Endodermal cell (in vitro differentiated cells): ENCODE results near the gene LIN9. TPM values are rescaled to one million over a fixed set of nuclear protein-coding genes. Genes with fewer than 3 reads are reported as not detected.

Source experiments
- DNase-seq: peaks from one replicate; pipeline ENCODE4 v3.0.0-alpha.2; 2017
- H3K27ac ChIP-seq: 2 replicates; pipeline ENCODE4 v1.5.1; 2013; ENCODE audit warnings: mild to moderate bottlenecking, low read depth, low read length, moderate library complexity
- H3K27me3 ChIP-seq: 2 replicates; pipeline ENCODE4 v1.6.1; 2013; ENCODE audit warnings: mild to moderate bottlenecking, low read length, moderate library complexity; ENCODE audit not compliant: insufficient read depth, control insufficient read depth, poor library complexity, severe bottlenecking
- H3K36me3 ChIP-seq: 2 replicates; pipeline ENCODE4 v1.7.0; 2013; ENCODE audit warnings: mild to moderate bottlenecking, low read length, moderate library complexity; ENCODE audit not compliant: control insufficient read depth, insufficient read depth
- H3K4me1 ChIP-seq: one replicate; pipeline ENCODE4 v1.7.0; 2013; ENCODE audit warnings: low read length; ENCODE audit not compliant: control insufficient read depth, insufficient read depth
- H3K4me3 ChIP-seq: 2 replicates; pipeline ENCODE4 v1.5.1; 2013; ENCODE audit warnings: mild to moderate bottlenecking, low read length, moderate library complexity
- H3K9ac ChIP-seq: 2 replicates; pipeline ENCODE4 v1.6.1; 2013; ENCODE audit warnings: mild to moderate bottlenecking, low read length, moderate library complexity; ENCODE audit not compliant: poor library complexity, severe bottlenecking; ENCODE audit errors: extremely low read depth
- H3K9me3 ChIP-seq: 2 replicates; pipeline ENCODE4 v1.6.1; 2013; ENCODE audit warnings: mild to moderate bottlenecking, low read length, moderate library complexity; ENCODE audit not compliant: control insufficient read depth
- H3K27ac Mint-ChIP-seq: 2 replicates; pipeline ENCODE4 v1.8.0; 2020; ENCODE audit warnings: mixed read lengths
- H3K27me3 Mint-ChIP-seq: 2 replicates; pipeline ENCODE4 v1.8.0; 2021; ENCODE audit warnings: mild to moderate bottlenecking, mixed read lengths; ENCODE audit not compliant: insufficient read depth
- H3K36me3 Mint-ChIP-seq: 2 replicates; pipeline ENCODE4 v1.8.0; 2020; ENCODE audit warnings: low read depth, mixed read lengths
- H3K4me1 Mint-ChIP-seq: 2 replicates; pipeline ENCODE4 v1.8.0; 2020; ENCODE audit warnings: mixed read lengths
- H3K4me3 Mint-ChIP-seq: 2 replicates; pipeline ENCODE4 v1.8.0; 2020; ENCODE audit warnings: mild to moderate bottlenecking, moderate library complexity, mixed read lengths
- H3K9me3 Mint-ChIP-seq: 2 replicates; pipeline ENCODE4 v1.8.0; 2020; ENCODE audit warnings: mild to moderate bottlenecking, mixed read lengths
- CTCF ChIP-seq: fragments of 200-600 bp; sonication (generic); conservative IDR thresholded peaks from 2 replicates; pipeline ENCODE4 v1.5.0; 2021; ENCODE audit warnings: antibody characterized with exemption, mild to moderate bottlenecking
- WGBS, 2 experiments: methylation state at CpG; one replicate each; pipeline versions ENCODE4 v1.1.5 to v1.1.7; 2013; ENCODE audit warnings: missing lambda C conversion rate in 2 of 2, mixed read lengths in 1 of 2; ENCODE audit not compliant: insufficient coverage in 1 of 2, insufficient read length in 1 of 2; 5-methylcytosine and 5-hydroxymethylcytosine counted together
- total RNA-seq, 2 donors: library from RNA; stranded (reverse); fragmentation: NEBNext Ultra II Directional in 1 of 2; extraction: Animal tissue kit (Norgen Biotek cat#: 25700) in 1 of 2; gene quantifications; 2 replicates in 1 of 2; 3 replicates in 1 of 2; pipeline ENCODE4 v1.2.1, GENCODE V29; 2021

The LIN9 gene
- total RNA-seq, 2 donors from 2014 or later: 9.9 to 11.3 TPM

- H3K4me3 ChIP-seq: no peak overlapping the region
- no peak for TF ChIP-seq CTCF
- H3K36me3 Mint-ChIP-seq: peaks cover 42% of the 10 kb centered on the region
- no peaks in the 10 kb centered on the region for H3K9me3 ChIP-seq
- H3K9me3 Mint-ChIP-seq: no peaks in the 10 kb centered on the region
- no peaks in the 10 kb centered on the region for H3K27me3 ChIP-seq
- no peak overlapping the region for H3K9ac ChIP-seq
- no peaks in the 10 kb centered on the region for H3K4me1 Mint-ChIP-seq
- H3K27ac Mint-ChIP-seq: peak overlapping the region; percentile 58
- no peaks in the 10 kb centered on the region for H3K27me3 Mint-ChIP-seq
- WGBS, 2 experiments: 94 to 98% methylated on average over 6 of the region's 6 CpGs
- DNase-seq: no peak
- no peak overlapping the region for H3K27ac ChIP-seq
- H3K4me3 Mint-ChIP-seq: no peak overlapping the region
- no peaks in the 10 kb centered on the region for H3K4me1 ChIP-seq
- H3K36me3 ChIP-seq: peaks cover 32% of the 10 kb centered on the region
These were observed 46.9 kb upstream of the LIN9 start for GRCh38 chr1:226355669-226356551.

GRCh38 chr1:226355016-226355415 is 46.1 kb upstream of the LIN9 start:
- H3K4me3 Mint-ChIP-seq: no peak overlapping the region
- TF ChIP-seq CTCF: no peak

GRCh38 chr1:226353698-226354525 is 44.9 kb upstream of the LIN9 start:
- H3K36me3 ChIP-seq: peaks cover 13% of the 10 kb centered on the region
- no peaks in the 10 kb centered on the region for H3K27me3 ChIP-seq
- no peak overlapping the region for H3K27ac ChIP-seq
- no peak for DNase-seq
- WGBS, 2 experiments: 89 to 90% methylated on average over 14 to 15 of the region's 15 CpGs
- no peak overlapping the region for H3K4me3 ChIP-seq
- H3K4me1 ChIP-seq: peaks cover 3% of the 10 kb centered on the region
- H3K27me3 Mint-ChIP-seq: no peaks in the 10 kb centered on the region
- no peaks in the 10 kb centered on the region for H3K9me3 ChIP-seq
- H3K9ac ChIP-seq: no peak overlapping the region
- H3K27ac Mint-ChIP-seq: no peak overlapping the region
- peaks cover 24% of the 10 kb centered on the region for H3K36me3 Mint-ChIP-seq
- no peak overlapping the region for H3K4me3 Mint-ChIP-seq
- peaks cover 8% of the 10 kb centered on the region for H3K4me1 Mint-ChIP-seq
- no peaks in the 10 kb centered on the region for H3K9me3 Mint-ChIP-seq
- no peak for TF ChIP-seq CTCF

More at GRCh38 chr1:226355016-226355415, 46.1 kb upstream of the LIN9 start:
- 92 to 96% methylated on average over 5 to 10 of the region's 10 CpGs for WGBS, 2 experiments
- H3K4me1 ChIP-seq: peaks cover 3% of the 10 kb centered on the region
- H3K9me3 ChIP-seq: no peaks in the 10 kb centered on the region
- DNase-seq: no peak
- no peak overlapping the region for H3K27ac Mint-ChIP-seq
- no peak overlapping the region for H3K9ac ChIP-seq
- no peaks in the 10 kb centered on the region for H3K27me3 Mint-ChIP-seq
- H3K27me3 ChIP-seq: no peaks in the 10 kb centered on the region
- H3K36me3 ChIP-seq: peaks cover 24% of the 10 kb centered on the region
- H3K27ac ChIP-seq: no peak overlapping the region
- H3K36me3 Mint-ChIP-seq: peaks cover 34% of the 10 kb centered on the region
- H3K4me3 ChIP-seq: no peak overlapping the region
- peaks cover 6% of the 10 kb centered on the region for H3K4me1 Mint-ChIP-seq
- no peaks in the 10 kb centered on the region for H3K9me3 Mint-ChIP-seq
